ENCODE results near the gene CDK6.
"Not testable (repeated sequence)": the region's sequence is repeated elsewhere in the genome, so short reads cannot be mapped to it uniquely, and the experiment has no call there.

The CDK6 gene

DNA sequence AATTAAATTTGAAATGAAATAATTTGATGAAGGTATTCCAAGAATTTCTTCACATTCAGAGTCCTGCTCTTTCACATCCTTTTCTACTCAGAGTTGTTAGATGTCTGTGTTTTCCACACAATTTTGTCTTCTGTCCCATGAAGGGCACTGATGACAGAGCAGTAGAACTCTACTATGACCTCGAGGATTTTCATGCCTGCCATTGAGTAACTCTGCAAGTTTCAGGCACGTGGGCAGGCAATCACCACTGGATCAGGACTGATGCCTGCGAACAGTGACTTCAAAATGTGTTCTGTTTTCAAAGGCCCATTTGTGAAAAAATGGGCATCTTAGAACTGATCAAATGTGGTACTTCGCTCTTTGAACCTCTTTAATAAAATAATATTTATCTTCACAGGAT is 91.1 kb downstream of the CDK6 start:
- in situ Hi-C loops (cut with HindIII; ENCODE audit: low sequenced_read_pairs) = no loop called here

DNA sequence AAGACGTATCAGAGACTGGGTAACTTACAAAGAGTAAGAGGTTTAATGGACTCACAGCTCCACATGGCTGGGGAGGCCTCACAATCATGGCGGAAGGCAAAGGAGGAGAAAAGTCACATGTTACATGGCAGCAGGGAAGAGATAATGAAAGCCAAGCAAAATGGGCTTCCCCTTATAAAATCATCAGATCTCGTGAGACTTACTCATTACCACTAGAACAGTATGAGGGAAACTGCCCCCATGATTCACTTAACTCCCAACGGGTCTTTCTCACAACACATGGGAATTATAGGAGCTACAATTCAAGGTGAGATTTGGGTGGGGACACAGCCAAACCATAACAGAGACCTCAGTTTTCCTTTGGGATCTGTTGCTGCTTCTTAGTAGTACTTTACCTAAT is 92.2 kb downstream of the CDK6 start:
- in situ Hi-C loops (cut with HindIII; ENCODE audit: low sequenced_read_pairs) = not testable (repeated sequence)

DNA sequence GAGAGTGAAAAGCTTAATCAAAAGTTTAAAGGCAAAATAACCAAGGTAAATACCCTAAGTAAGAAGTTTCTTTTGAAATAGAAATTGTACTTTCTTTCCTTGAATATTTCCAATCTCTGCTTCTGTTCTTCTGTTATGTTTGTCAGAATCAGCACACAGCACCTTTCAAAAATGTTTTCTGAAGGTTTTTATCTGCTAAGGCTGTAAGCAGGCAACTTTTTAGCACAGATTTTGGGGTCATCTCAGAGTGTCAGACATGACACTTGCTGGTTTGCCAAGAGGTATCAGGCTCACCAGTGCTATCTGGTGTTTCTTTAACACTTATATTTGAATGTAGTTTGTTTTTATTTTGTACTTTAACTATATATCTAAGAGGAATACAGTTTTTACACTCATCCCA is 94.2 kb downstream of the CDK6 start:
- in situ Hi-C loops (cut with HindIII; ENCODE audit: low sequenced_read_pairs) = no loop called here

DNA sequence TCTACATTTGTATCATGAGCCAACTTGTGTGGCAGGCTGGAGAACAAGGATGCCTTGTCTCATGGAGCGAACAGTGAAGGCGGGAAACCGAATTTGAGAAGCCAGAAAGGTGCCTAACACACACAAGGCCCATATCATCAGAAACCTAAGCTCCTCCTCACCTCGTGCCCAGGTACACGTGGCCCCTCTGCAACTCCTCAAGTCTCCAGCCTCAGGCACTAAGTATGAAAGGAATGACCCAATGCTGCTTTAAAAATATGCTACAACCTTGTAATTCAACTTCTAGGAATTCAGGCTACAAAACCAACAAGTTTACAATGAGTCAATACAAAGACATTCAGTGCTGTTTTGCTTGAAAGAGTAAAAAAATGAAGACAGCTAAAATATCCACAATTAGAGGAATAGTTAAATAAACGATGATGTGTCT is 95.7 kb downstream of the CDK6 start:
- in situ Hi-C loops (cut with HindIII; ENCODE audit: low sequenced_read_pairs) = no loop called here

DNA sequence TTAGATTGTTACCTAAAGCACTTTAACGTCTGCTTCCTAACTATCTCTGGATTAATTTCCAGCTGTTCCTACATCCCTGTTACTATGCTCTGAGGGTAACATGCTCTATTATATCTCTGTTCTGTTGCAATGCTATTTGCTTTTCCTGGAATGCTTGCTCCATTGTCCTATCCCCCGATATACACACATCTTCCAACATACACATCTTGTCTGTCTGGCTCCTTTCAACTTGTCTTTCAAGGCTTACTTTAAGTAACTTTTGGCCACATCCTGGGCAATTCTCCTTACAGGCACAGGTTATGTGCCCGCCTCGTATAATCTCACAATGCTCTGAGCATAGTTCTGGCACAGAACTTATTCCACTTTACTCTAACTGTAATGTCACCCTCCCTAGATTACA is 96.2 kb downstream of the CDK6 start:
- in situ Hi-C loops (cut with HindIII; ENCODE audit: low sequenced_read_pairs) = no loop called here

DNA sequence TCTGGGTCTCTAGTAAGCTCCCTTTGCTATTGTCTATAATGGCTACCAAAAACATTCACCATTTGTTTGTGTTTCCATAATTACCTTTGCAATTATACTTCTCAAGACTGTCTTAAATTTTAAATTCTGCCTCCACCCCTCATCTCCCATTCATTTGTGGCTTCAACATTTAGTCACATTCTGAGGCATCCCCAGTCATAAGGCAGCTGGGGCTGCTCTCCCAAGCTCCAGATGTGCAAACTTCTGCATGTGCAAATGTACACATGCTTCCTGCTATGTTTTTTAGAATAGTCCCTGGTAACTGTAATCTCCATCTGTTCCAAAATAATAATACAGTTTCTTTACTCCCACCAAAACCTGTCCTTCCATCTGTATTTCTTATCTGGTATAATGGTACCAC is 97.3 kb downstream of the CDK6 start:
- in situ Hi-C loops (cut with HindIII; ENCODE audit: low sequenced_read_pairs) = no loop called here

DNA sequence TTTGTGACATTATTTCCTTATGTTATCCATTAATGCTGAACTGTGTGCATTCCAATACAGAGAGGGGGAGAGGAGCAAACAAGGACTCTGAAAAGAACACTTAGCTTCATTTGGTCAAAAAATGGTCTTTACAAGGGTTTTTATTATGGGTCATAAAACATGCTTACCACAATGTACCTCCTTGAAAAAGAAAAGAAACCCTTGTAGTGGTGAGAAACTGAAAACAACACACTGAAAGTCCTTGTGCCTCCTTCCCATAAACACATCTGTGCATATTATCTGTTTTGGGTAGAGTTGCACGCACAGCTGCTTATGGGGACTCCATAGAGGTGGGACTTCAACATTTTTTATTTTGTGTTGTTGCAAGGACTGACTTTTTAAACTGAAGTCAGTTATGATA is 98.7 kb downstream of the CDK6 start:
- in situ Hi-C loops (cut with HindIII; ENCODE audit: low sequenced_read_pairs) = no loop called here

DNA sequence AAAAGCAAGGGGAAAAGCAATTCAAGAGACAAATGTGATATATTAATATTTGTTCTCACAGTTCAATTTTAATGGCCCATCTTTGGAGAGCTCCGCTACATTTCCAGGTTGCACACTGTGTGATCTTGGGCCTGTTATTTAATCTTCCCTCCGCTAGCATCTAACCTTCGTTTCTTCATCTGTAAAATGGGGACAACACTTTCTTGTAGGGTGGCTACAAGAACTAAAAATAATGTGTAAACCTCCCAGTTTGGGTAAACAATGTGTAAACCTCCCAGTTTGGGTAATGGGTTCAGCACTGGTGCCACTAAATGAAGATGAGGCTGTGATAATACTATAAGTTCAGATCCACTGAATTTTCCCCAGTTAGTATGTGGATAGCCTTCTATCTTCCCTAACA is 99.5 kb downstream of the CDK6 start:
- in situ Hi-C loops (cut with HindIII; ENCODE audit: low sequenced_read_pairs) = no loop called here

DNA sequence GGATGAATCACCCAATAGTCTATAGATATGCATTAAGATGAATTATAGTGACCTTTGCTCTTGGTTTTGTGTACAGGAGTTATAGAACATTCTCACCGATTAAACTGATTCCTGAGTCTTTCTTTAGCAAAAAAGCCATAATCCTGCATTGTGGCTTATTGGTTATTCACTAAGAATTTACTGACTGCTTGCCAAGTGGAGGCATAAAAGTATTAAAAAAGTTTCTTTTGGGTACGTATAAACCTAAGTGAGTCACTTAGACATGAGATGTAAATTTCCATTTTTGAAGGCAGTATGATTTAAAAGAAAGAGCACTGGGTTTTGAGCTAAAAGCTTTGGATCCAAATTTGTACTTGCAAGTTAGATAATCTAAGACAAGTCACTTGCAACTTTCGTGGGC is 100.7 kb downstream of the CDK6 start:
- in situ Hi-C loops (cut with HindIII; ENCODE audit: low sequenced_read_pairs) = no loop called here

DNA sequence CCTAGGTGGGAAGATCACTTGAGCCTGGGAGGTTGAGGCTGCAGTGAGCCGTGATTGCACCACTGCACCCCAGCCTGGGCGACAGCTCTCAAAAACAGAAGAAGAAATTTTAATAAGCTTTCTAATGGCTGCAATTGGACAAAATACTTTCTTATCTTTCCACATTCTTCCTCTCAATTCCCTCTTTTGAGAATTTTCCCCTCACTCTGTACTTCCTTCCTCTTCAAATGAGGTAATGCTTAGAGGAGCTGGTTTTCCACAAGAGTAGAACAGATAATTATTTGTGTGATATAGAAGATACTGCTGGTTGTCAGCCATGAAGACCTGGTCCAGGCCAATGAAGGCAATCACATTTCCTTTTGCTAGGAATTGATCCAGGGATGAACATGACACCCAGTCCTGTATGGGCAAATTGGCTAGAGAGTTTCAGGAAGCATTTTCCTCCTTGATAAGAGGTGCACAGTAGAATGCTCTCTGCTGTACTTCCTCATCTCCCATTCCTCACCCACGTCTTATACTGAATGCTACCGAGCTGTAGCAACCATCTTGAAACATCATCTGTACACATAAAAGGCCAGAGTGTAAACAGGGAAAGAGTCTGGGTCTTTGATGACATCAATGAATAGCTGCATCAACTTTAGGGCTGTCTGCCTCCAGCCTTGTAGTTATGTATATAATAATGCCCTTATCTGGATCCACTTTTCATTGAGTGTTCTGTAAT is 103.9 kb downstream of the CDK6 start:
- in situ Hi-C loops (cut with HindIII; ENCODE audit: low sequenced_read_pairs) = no loop called here

DNA sequence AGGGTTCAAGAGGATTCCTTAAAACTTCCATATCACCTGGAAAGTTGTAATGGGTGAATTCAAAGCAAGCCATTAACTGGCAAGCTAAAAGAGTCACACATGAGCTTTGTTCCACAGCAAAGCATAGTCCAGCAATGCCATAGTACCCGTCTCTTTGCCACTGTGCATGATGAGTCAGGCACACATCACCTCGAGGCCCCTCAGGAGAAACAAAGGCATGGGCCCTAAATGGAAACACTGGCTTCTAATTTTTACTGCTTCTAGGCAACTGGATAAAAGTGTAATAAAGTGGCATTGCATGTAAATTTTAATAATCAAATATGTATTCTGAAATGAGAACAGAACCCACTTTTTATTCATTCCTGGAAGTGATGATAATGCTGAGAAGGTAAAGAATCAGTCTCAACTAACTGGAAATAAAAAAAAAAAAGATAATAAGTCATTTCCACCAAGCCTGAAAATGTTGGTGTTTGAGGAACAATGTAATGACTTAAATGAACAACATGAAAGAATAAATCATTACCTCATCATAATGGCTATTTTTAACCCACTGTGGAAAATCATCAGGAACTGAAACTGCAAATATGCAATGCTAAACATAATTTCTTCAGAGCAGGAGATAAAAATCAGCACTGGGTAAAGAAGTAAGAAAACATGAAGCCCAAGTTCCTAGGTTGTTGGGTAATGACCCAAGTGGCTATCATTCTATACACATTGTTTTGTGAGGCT is 104.9 kb downstream of the CDK6 start:
- in situ Hi-C loops (cut with HindIII; ENCODE audit: low sequenced_read_pairs) = no loop called here

DNA sequence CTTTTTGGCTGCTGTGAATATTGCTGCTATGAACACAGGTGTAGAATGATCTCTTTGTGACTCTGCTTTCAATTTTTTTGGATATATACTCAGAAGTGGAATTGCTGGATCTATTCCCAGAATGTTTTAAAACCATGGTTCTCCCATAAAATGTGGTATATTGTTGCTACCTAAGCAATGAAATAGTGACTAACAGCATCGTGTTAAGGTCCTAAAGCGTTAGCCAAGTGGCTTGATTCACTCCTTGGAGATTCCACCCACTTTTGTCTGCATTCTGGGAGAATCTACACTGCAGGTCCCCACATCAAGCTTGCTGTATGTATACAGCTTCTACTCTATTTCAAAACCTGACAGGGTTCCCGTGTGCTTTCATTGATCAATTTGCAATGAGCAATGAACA is 105.6 kb downstream of the CDK6 start:
- in situ Hi-C loops (cut with HindIII; ENCODE audit: low sequenced_read_pairs) = no loop called here

DNA sequence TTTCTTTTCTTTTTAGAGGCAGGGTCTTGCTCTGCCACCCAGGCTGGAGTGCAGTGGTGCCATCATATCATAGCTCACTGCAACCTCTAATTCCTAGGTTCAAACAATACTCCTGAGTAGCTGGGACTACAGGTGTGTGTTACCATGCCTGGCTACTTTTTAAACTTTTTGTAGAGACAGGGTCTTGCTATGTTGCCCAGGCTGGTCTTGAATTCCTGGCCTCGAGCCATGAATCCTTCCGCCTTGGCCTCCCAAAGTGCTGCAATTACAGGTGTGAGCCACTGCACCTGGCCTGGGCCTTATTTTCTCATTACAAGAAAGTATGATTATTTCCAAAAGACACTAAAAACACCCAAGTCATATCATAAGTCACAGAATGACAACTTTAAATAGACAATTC is 106.6 kb downstream of the CDK6 start:
- in situ Hi-C loops (cut with HindIII; ENCODE audit: low sequenced_read_pairs) = no loop called here

DNA sequence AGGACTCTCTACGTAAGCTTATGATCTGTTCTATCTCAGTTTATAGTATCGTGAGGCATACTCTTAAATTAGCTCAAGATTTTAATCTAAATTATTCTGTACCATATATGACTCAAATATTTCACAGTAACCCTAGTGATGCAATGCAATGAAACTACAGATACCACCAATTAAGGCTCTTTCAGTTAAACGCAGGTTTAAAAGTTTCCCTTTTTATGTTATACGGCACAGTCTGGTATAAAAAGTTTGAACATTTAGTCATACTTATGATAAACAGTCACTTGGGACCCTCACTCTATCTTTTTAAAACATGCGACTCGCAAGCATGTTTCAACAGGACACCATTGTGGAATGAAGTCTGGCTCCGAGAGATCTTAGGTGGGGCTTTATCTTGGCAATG is 107.2 kb downstream of the CDK6 start:
- in situ Hi-C loops (cut with HindIII; ENCODE audit: low sequenced_read_pairs) = no loop called here

DNA sequence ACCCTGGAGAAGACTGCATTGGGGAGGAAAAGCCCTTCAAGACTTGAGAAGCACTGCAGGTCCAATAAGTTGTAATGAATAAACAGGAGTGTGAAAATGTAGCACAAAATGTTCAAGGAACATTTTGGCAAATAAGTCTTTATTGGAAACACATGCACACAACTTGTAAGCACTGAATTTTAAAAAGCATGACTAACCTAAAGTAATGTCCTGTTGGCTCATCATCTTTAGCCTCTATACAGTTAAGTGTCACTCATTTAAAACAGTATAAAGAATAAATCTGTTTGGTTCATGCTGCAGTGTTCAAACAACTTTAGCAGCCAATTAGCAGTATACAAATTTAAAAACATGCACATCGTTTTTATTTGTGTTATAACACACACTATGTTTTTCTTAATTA is 108.6 kb downstream of the CDK6 start:
- in situ Hi-C loops (cut with HindIII; ENCODE audit: low sequenced_read_pairs) = no loop called here

DNA sequence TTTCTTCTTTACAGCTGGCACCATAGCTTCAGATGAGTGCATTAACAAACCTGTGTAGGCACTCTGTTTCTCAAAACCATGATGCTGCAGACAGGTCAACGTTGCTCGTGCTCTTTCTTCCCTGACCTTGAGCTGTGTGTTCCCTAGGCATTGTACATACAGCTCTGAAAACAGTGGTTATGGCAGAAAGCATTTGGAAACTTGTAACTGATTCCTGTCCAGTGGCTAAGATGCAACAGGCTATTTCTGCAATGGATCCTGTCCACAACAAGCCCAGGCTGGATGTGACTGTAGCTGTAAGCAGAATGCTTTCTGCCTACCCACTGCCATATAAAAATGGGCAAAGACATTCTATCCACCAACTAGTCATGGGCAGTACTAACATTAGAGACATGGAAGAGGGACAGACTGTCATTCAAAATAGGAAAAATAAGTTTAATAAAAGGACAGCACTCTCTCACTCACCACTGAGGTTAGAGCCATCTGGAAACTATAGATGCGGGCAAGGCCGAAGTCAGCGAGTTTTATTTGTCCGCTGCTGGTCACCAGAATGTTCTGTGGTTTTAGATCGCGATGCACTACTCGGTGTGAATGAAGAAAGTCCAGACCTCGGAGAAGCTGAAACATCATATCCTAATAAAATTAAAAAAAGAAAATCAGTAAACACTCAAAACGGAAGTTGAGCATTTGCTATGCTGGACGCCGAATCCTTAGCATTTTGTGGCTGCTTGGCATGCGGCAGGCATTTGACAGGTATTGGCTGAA is 111.0 kb downstream of the CDK6 start:
- in situ Hi-C loops (cut with HindIII; ENCODE audit: low sequenced_read_pairs) = no loop called here

DNA sequence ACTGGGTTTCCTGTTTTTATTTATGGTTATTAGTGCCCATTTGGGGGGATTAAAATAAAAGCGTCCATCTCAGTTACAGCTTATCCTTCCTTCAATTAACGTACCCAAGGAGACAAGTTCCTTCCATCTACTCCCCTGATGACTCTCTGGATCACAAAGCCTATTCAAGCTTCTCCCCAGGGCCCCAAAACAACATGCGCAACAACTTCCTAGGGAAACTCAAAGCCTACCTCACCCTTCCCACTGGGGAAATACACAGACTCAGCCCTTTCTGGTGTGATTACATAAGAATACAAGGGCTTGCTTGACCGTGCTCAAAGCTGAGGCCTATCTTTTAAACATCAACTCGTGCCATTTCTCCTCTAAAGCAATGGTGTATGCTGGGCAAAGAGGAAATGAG is 112.4 kb downstream of the CDK6 start:
- in situ Hi-C loops (cut with HindIII; ENCODE audit: low sequenced_read_pairs) = no loop called here

DNA sequence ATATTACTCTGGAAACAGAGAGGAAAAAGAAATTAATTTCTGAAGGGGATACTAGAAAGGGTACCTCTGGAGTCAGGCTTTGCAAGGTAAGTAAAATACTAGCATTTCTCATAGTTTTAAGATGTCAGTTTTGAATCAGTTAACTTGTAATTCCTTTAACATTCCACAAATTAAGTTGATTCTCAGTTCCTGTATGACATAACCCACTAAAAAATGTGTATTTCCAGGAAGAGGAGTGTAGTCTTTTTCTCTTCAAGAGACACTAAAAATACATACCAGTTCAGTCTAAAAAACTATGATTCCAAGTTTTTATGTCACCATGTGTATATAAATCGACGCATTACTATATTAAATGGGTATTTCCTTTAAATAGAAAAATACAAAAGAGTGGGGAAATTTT is 113.2 kb downstream of the CDK6 start:
- in situ Hi-C loops (cut with HindIII; ENCODE audit: low sequenced_read_pairs) = no loop called here

DNA sequence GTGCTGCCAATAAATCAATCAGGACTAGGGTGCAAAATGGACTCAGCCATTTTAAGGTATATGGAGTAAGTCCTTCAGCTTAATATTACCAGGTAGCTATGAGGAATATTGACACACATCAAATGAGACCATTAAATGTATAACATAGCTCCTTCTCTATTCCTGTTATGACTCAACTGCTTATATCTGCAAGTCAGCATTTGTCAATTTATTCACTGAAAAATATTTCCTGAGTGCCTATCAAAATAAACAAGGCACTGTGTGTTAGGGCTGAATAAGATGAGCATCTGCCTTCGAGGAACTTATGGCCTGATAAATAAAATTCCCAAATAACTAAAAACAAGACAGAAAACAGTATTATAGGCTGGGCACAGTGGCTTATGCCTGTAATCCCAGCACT is 113.8 kb downstream of the CDK6 start:
- in situ Hi-C loops (cut with HindIII; ENCODE audit: low sequenced_read_pairs) = no loop called here

DNA sequence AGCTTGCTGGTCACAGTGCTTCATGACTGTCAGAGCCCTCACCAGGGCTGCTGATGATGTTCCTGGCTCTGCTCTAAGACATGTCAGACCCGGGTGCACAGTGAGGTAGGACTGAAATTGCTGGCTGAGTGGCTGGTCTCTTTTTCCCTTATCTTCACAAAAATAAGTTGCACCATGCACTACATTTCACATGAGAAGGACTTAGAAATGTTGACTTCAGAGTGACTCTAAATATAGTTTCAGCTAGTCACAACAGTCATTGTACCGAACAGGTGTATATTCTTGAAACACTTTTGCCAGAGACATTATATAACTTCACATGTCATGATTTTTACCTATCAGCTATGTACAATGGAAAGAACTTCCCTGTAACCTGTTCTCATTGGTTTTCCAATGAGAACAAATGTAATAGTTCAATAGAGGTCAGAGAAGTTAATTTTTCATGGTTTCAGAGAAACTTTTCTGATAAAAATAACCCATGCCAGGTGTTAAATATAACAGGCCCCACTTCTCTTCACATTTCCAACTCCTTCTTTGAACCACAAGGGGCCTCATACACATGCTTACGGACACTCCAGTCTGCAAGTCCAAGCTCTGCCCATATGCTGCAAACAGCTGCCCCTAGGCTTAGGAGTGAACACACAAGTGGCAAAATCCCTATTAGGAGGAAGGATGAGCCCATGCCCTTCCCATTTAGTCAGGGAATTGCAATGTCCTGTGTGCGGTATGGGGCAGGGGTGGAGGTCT is 115.6 kb downstream of the CDK6 start:
- in situ Hi-C loops (cut with HindIII; ENCODE audit: low sequenced_read_pairs) = no loop called here

DNA sequence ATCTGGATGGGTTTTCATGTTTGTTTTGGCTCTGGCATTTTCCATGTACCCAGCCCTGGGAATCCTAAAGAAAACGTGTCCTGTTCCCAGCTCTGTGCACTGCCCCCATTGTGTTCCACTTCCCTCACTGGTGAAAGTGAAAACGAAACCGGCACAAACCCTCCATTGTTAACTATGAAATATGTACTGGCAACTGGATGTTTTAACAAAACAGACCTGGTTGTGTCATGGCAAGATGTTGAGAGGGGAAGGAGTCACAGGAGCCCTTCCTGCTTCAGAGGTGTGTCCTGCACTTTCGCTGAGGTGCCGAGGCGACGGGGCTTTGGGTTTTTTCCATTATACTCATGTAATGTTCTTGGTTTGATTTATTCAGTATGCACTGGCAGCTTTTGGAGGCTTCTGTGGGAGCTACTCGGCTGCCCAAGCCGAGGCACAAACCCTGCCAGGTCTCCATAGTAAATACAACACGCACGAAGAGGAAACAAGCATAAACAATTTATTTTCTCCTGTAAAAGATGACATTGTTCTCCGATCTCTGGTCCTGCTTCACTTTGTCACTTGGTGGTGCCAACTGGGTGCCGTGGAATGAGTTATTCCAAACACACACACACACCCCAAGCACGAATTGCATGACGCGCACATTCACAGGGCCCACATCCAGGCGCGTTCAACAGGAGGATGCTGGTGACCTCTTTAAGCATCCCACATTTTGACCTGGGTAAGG is 118.2 kb downstream of the CDK6 start:
- in situ Hi-C loops (cut with HindIII; ENCODE audit: low sequenced_read_pairs) = no loop called here
